Thyroid gland (tissue), 4 donors: ENCODE measurements around the gene UGT3A1.

ENCODE experiments used
- POLR2A ChIP-seq, 2 donors: fragments of 450-650 bp; IDR thresholded peaks; one replicate each; pipeline ENCODE4 v1.6.1; 2017; ENCODE audit warnings: antibody characterized with exemption in 2 of 2, mild to moderate bottlenecking in 2 of 2, moderate library complexity in 1 of 2
- TF ChIP-seq, protein P1 (sequence below), 6 experiments: fragments of 200-600 bp in 3 of 6; fragments of 450-650 bp in 3 of 6; sonication (generic) in 3 of 6; IDR thresholded peaks; one replicate each; pipeline ENCODE4 v1.5.1; 2016 to 2019; ENCODE audit warnings: antibody characterized with exemption in 6 of 6, mild to moderate bottlenecking in 2 of 6, inconsistent platforms in 1 of 6, moderate library complexity in 1 of 6

DNA sequence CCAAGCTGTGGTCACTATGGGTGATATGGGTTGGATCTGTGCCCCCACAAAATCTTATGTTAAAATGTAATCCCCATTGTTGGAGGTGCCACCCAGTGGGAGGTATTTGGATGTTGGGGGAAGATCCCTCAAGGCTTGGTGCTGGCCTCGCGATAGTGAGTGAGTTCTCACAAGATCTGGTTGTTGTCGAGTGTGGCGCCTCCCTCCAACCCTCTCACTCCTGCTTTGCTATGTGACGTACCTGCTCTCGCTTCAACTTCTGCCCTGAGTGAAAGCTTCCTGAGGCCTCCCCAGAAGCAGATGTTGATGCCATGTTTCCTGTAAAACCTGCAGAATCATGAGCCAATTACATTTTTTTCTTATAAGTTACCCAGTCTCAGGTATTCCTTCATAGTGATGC, 40.0 kb upstream of the UGT3A1 start:
- TF ChIP-seq, protein P1, sequence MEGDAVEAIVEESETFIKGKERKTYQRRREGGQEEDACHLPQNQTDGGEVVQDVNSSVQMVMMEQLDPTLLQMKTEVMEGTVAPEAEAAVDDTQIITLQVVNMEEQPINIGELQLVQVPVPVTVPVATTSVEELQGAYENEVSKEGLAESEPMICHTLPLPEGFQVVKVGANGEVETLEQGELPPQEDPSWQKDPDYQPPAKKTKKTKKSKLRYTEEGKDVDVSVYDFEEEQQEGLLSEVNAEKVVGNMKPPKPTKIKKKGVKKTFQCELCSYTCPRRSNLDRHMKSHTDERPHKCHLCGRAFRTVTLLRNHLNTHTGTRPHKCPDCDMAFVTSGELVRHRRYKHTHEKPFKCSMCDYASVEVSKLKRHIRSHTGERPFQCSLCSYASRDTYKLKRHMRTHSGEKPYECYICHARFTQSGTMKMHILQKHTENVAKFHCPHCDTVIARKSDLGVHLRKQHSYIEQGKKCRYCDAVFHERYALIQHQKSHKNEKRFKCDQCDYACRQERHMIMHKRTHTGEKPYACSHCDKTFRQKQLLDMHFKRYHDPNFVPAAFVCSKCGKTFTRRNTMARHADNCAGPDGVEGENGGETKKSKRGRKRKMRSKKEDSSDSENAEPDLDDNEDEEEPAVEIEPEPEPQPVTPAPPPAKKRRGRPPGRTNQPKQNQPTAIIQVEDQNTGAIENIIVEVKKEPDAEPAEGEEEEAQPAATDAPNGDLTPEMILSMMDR (IDR thresholded peaks at IDR 0.05), result no peak
- no peak for TF ChIP-seq POLR2A (IDR thresholded peaks at IDR 0.05)
